Raji (cell line): Measurements from ENCODE around the gene ABCC3.

Experiments used
- POLR2A ChIP-seq: IDR thresholded peaks from 2 replicates; pipeline ENCODE4 v1.6.1; 2011; ENCODE audit warnings: low read depth, low read length, control low read depth; ENCODE audit not compliant: insufficient read depth

Gene ABCC3

GRCh38 chr17:50728881-50729765 lies 94.4 kb downstream of the ABCC3 start:
- no peak for TF ChIP-seq POLR2A

GRCh38 chr17:50731575-50732460 lies 97.1 kb downstream of the ABCC3 start:
- no peak for TF ChIP-seq POLR2A

GRCh38 chr17:50735287-50735686 lies 100.6 kb downstream of the ABCC3 start:
- TF ChIP-seq POLR2A = no peak

GRCh38 chr17:50737118-50737698 lies 102.5 kb downstream of the ABCC3 start:
- no peak for TF ChIP-seq POLR2A

GRCh38 chr17:50739098-50739497 lies 104.4 kb downstream of the ABCC3 start:
- TF ChIP-seq POLR2A = no peak
